HEK293T (cell line): ENCODE measurements around the gene HK1.

ENCODE experiments used
- CTCF ChIA-PET: fragments of 350-600 bp; formaldehyde crosslinking; extraction: SDS; loops from one replicate; lab custom pipeline; 2021; ENCODE audit warnings: antibody characterized with exemption, inconsistent platforms; lab: Yijun Ruan, JAX
- POLR2A ChIA-PET: fragments of 350-600 bp; formaldehyde crosslinking; extraction: SDS; loops from one replicate; lab custom pipeline; 2020; ENCODE audit warnings: antibody characterized with exemption, inconsistent platforms; lab: Yijun Ruan, JAX
- DNase-seq: peaks from one replicate; pipeline ENCODE4 v3.0.0; 2012; ENCODE audit warnings: mixed read lengths; ENCODE audit errors: extremely low spot score
- ARNT ChIP-seq: fragments of 450-650 bp; IDR thresholded peaks from 2 replicates; pipeline ENCODE4 v1.6.1; 2017; ENCODE audit warnings: mild to moderate bottlenecking
- BHLHE40 ChIP-seq: fragments of 450-650 bp; IDR thresholded peaks from 2 replicates; pipeline ENCODE4 v1.6.1; 2016; ENCODE audit warnings: mild to moderate bottlenecking, moderate library complexity, borderline replicate concordance
- CTBP1 ChIP-seq: fragments of 450-650 bp; IDR thresholded peaks from 2 replicates; pipeline ENCODE4 v1.6.1; 2016; ENCODE audit warnings: borderline replicate concordance
- FOXA1 ChIP-seq: fragments of 450-650 bp; IDR thresholded peaks from 2 replicates; pipeline ENCODE4 v1.6.1; 2016; ENCODE audit warnings: mild to moderate bottlenecking
- FOXK2 ChIP-seq: fragments of 450-650 bp; IDR thresholded peaks from 2 replicates; pipeline ENCODE4 v1.6.1; 2016; ENCODE audit warnings: mild to moderate bottlenecking
- FOXM1 ChIP-seq: fragments of 450-650 bp; IDR thresholded peaks from 2 replicates; pipeline ENCODE4 v1.6.1; 2017; ENCODE audit warnings: mild to moderate bottlenecking, borderline replicate concordance
- HDGF ChIP-seq: fragments of 450-650 bp; IDR thresholded peaks from 2 replicates; pipeline ENCODE4 v1.6.1; 2017; ENCODE audit warnings: antibody characterized with exemption, borderline replicate concordance
- L3MBTL2 ChIP-seq: fragments of 450-650 bp; conservative IDR thresholded peaks from 2 replicates; pipeline ENCODE4 v1.6.1; 2016; ENCODE audit warnings: mild to moderate bottlenecking
- LEF1 ChIP-seq: fragments of 450-650 bp; IDR thresholded peaks from 2 replicates; pipeline ENCODE4 v1.6.1; 2017; ENCODE audit warnings: mild to moderate bottlenecking, borderline replicate concordance
- NFRKB ChIP-seq: fragments of 450-650 bp; IDR thresholded peaks from 2 replicates; pipeline ENCODE4 v1.6.1; 2016; ENCODE audit warnings: mild to moderate bottlenecking, moderate library complexity
- SP1 ChIP-seq: fragments of 450-650 bp; IDR thresholded peaks from 2 replicates; pipeline ENCODE4 v1.6.1; 2017
- SUZ12 ChIP-seq: fragments of 450-650 bp; IDR thresholded peaks from 2 replicates; pipeline ENCODE4 v1.6.1; 2016; ENCODE audit warnings: mild to moderate bottlenecking
- TARDBP ChIP-seq: fragments of 450-650 bp; IDR thresholded peaks from 2 replicates; pipeline ENCODE4 v1.6.1; 2016
- ZNF384 ChIP-seq: fragments of 450-650 bp; IDR thresholded peaks from 2 replicates; pipeline ENCODE4 v1.6.1; 2016
- TF ChIP-seq, protein P1 (sequence below): fragments of 450-650 bp; IDR thresholded peaks from 2 replicates; pipeline ENCODE4 v1.6.1; 2016

Gene HK1

DNA sequence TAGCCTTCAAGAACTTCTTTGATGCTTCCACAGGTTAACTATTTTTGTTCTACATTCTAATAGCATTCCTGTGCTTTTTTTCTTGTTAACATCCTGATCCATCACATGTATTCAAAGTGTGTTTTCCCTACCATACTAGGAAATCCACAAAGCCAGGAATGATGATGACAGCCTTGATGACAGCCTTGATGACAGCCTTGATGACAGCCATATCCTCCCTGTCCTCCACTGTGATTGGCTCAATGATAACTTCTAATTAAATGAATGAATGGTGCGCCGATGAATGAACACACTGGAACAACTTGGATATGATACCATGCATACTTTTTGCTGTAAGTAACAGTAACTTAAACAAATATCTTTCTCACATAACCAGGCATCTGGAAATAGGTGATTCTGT, 146.7 kb downstream of the HK1 start:
- DNase-seq: no peak
- TF ChIP-seq, protein P1, sequence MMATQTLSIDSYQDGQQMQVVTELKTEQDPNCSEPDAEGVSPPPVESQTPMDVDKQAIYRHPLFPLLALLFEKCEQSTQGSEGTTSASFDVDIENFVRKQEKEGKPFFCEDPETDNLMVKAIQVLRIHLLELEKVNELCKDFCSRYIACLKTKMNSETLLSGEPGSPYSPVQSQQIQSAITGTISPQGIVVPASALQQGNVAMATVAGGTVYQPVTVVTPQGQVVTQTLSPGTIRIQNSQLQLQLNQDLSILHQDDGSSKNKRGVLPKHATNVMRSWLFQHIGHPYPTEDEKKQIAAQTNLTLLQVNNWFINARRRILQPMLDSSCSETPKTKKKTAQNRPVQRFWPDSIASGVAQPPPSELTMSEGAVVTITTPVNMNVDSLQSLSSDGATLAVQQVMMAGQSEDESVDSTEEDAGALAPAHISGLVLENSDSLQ: no peak
- TF ChIP-seq L3MBTL2 (no peak), FOXK2 (no peak), CTBP1 (no peak), BHLHE40 (no peak), TARDBP (no peak)
- ChIA-PET CTCF (interaction anchor here (0.6 kb wide), 1 partner anchor 1665 kb away, joined by 3 read pairs; no protein-coding TSS in a partner anchor), POLR2A (no interaction called here)

DNA sequence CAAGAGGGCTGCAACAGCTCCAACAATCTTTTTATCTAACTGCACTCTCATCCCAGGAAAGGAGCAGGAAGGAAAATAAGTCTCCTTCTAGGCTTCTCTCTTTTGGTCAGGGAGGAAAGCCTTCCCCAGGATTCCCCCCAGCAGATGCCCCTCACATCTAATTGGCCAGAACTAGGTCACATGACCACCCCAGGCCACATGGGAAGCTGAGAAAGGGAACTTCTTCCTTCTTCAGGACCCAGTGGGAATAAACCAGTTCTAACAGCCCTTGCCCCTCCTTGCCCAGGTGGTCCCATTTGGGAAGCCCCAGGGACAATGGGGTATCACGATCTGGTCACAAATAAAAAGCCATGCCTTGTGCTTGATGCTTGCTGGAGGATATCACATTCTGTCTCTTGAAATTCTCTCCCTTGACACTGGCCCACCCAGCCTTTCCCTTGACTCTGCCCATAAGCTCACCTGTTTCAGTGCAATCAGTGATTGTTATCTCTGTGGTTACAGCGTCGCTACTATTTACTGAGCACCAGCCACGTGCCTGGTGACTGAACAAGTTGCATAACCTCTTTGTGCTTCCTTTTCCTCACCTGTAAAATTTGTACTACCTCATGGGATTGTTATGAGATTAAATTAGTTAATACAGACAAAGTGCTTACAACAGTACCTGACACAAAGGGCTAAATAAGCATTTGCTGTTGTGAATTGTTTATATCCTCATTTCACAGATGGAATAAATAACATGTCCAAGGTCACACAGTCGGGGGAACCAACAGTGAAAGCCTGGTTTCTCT, 147.4 kb downstream of the HK1 start:
- TF ChIP-seq, protein P1: no peak
- TF ChIP-seq NFRKB (no peak), BHLHE40 (no peak), L3MBTL2 (no peak), TARDBP (no peak), ARNT (no peak), FOXK2 (no peak), FOXM1 (no peak)
- ChIA-PET POLR2A (no interaction called here), CTCF (interaction anchor here (0.6 to 2.1 kb wide), 2 partner anchors 25 to 1665 kb away, joined by 3 to 11 read pairs; partner anchors contain the start of gene TSPAN15)
- no peak for DNase-seq

DNA sequence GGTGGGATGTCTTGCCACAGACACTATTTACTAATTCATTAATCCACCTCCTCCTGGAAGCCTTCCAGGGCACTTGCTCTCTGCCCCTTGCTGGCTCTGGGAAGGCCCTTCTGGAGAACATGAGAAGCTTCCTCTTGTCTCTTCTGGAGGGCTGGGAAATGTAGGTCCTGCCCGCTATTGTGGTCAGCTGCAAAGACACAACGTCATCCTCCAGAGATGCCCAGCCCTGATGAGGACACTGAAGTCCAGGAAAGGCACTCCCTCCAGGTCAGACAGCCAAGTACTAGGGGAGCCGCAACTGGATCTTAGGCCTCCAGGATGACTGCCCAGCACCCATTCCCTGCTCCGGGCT, 148.1 kb downstream of the HK1 start:
- CTCF ChIA-PET: interaction anchor here (2.1 kb wide), 1 partner anchor 24 kb away, joined by 11 read pairs; the partner anchor contains the start of gene TSPAN15
- TF ChIP-seq ZNF384: no peak
- no peak for TF ChIP-seq SUZ12
- TF ChIP-seq NFRKB: no peak
- DNase-seq: no peak
- POLR2A ChIA-PET: no interaction called here

DNA sequence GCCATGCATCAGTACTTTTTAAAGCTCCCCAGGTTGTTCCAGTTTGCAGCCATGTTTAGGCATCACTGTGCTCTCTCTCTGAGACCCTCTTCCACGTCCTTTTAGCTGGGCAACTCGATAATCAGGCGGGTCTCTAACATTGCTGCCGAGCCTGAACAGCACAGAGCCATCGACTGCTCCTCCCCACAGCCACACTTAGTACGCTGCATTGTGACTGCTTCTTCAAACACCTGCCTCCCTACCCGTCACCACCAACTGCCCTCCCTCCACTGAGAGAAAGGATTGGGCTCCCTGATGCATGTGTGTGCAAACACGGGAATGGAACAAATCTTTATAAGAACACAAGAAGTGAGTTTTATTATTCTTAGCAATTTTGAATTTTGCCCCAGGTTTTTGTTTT, 149.9 kb downstream of the HK1 start:
- no peak for DNase-seq
- ChIA-PET POLR2A (no interaction called here), CTCF (interaction anchor here (1.0 to 1.5 kb wide), 2 partner anchors 11 to 21 kb away, joined by 3 read pairs; partner anchors contain the start of gene TACR2)
- TF ChIP-seq BHLHE40 (no peak), ARNT (no peak)

DNA sequence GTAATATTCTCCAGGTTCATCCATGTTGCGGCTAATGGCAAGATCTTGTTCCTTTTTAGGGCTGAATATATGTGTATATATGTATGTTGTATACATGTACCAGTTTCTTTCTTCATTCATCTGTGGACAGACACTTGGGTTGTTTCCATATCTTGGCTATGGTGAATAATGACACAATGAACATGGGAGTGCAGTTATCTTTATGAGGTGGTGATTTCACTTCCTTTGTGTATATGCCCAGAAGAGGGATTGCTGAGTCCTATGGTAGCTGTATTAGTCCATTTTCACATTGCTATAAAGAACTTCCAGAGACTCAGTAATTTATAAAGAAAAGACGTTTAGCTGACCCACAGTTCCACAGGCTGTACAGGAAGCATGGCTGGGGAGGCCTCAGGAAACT, 155.9 kb downstream of the HK1 start:
- TF ChIP-seq FOXM1 (no peak), ARNT (no peak)
- POLR2A ChIA-PET: no interaction called here
- no peak for DNase-seq
- CTCF ChIA-PET: no interaction called here

DNA sequence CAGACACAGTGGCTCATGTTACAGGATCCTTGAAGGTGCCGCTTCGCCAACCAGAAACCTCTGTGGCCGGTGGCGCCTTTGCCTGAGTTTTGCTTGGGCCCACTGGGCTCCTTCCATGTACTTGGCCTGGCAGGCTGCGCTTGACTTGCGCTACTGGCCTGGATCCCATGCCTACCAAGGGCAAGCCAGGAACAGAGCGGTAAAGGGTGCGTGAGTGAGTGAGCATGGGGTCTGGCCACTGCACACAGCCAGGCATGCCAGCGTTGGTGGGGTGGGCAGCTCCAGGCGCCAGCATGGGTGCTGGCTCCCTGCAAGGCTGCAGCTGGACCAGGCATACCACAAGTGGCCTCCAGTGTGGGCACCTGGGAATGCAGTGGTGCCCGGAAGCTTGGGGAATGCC, 156.6 kb downstream of the HK1 start:
- DNase-seq: no peak
- TF ChIP-seq BHLHE40 (no peak), ARNT (no peak), CTBP1 (no peak), FOXK2 (no peak), NFRKB (no peak), ZNF384 (no peak), SP1 (no peak), LEF1 (no peak), L3MBTL2 (no peak), HDGF (no peak), SUZ12 (no peak)
- TF ChIP-seq, protein P1: no peak
- ChIA-PET POLR2A (no interaction called here), CTCF (no interaction called here)

DNA sequence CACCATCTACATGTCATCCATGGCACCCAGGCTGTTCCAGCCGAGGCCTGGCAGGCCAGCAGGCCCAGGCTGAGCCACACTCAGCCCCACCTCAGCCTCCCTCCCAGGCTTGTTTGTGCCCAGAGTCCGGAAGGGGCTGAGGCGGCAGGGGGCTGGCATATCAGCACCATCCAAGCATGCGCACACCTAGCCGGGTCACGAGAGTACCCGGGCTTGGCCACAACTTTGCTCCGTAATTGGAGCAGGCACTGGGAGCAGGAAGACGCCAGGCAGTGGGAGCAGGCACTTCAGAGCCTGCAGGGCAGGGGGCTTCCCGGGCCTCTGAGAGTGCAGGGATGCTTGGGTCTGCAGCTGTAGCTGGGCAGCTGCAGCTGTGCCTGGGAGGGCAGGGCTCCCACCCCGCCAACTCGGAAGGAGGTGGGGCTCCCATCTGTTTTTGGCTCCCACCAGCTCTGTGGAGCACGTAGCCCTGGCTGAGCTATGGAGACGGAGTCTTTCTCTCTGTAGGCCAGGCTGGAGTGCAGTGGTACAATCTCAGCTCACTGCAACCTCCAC, 157.7 kb downstream of the HK1 start:
- ChIA-PET CTCF (interaction anchor here (0.6 kb wide), 1 partner anchor 213 kb away, joined by 3 read pairs; no protein-coding TSS in a partner anchor), POLR2A (no interaction called here)
- TF ChIP-seq TARDBP (no peak), FOXK2 (no peak), BHLHE40 (no peak), SUZ12 (no peak), CTBP1 (no peak), FOXA1 (no peak), L3MBTL2 (no peak), SP1 (no peak), HDGF (no peak), NFRKB (no peak)
- TF ChIP-seq, protein P1: no peak
- DNase-seq: no peak
